HEK293T (cell line): Measurements from ENCODE around the gene SERAC1.

Experiments
- CTCF ChIA-PET: fragments of 350-600 bp; formaldehyde crosslinking; extraction: SDS; loops from one replicate; lab custom pipeline; 2021; ENCODE audit warnings: antibody characterized with exemption, inconsistent platforms; lab: Yijun Ruan, JAX
- POLR2A ChIA-PET: fragments of 350-600 bp; formaldehyde crosslinking; extraction: SDS; loops from one replicate; lab custom pipeline; 2020; ENCODE audit warnings: antibody characterized with exemption, inconsistent platforms; lab: Yijun Ruan, JAX
- DNase-seq: peaks from one replicate; pipeline ENCODE4 v3.0.0; 2012; ENCODE audit warnings: mixed read lengths; ENCODE audit errors: extremely low spot score
- ARNT ChIP-seq: fragments of 450-650 bp; IDR thresholded peaks from 2 replicates; pipeline ENCODE4 v1.6.1; 2017; ENCODE audit warnings: mild to moderate bottlenecking
- BHLHE40 ChIP-seq: fragments of 450-650 bp; IDR thresholded peaks from 2 replicates; pipeline ENCODE4 v1.6.1; 2016; ENCODE audit warnings: mild to moderate bottlenecking, moderate library complexity, borderline replicate concordance
- CTBP1 ChIP-seq: fragments of 450-650 bp; IDR thresholded peaks from 2 replicates; pipeline ENCODE4 v1.6.1; 2016; ENCODE audit warnings: borderline replicate concordance
- ELF4 ChIP-seq: fragments of 450-650 bp; IDR thresholded peaks from 2 replicates; pipeline ENCODE4 v1.6.1; 2017; ENCODE audit warnings: antibody characterized with exemption
- FOXA1 ChIP-seq: fragments of 450-650 bp; IDR thresholded peaks from 2 replicates; pipeline ENCODE4 v1.6.1; 2016; ENCODE audit warnings: mild to moderate bottlenecking
- FOXK2 ChIP-seq: fragments of 450-650 bp; IDR thresholded peaks from 2 replicates; pipeline ENCODE4 v1.6.1; 2016; ENCODE audit warnings: mild to moderate bottlenecking
- FOXM1 ChIP-seq: fragments of 450-650 bp; IDR thresholded peaks from 2 replicates; pipeline ENCODE4 v1.6.1; 2017; ENCODE audit warnings: mild to moderate bottlenecking, borderline replicate concordance
- HDGF ChIP-seq: fragments of 450-650 bp; IDR thresholded peaks from 2 replicates; pipeline ENCODE4 v1.6.1; 2017; ENCODE audit warnings: antibody characterized with exemption, borderline replicate concordance
- L3MBTL2 ChIP-seq: fragments of 450-650 bp; conservative IDR thresholded peaks from 2 replicates; pipeline ENCODE4 v1.6.1; 2016; ENCODE audit warnings: mild to moderate bottlenecking
- LEF1 ChIP-seq: fragments of 450-650 bp; IDR thresholded peaks from 2 replicates; pipeline ENCODE4 v1.6.1; 2017; ENCODE audit warnings: mild to moderate bottlenecking, borderline replicate concordance
- NFRKB ChIP-seq: fragments of 450-650 bp; IDR thresholded peaks from 2 replicates; pipeline ENCODE4 v1.6.1; 2016; ENCODE audit warnings: mild to moderate bottlenecking, moderate library complexity
- SP1 ChIP-seq: fragments of 450-650 bp; IDR thresholded peaks from 2 replicates; pipeline ENCODE4 v1.6.1; 2017
- SUZ12 ChIP-seq: fragments of 450-650 bp; IDR thresholded peaks from 2 replicates; pipeline ENCODE4 v1.6.1; 2016; ENCODE audit warnings: mild to moderate bottlenecking
- TARDBP ChIP-seq: fragments of 450-650 bp; IDR thresholded peaks from 2 replicates; pipeline ENCODE4 v1.6.1; 2016
- ZNF384 ChIP-seq: fragments of 450-650 bp; IDR thresholded peaks from 2 replicates; pipeline ENCODE4 v1.6.1; 2016
- TF ChIP-seq, protein P1 (sequence below): fragments of 450-650 bp; IDR thresholded peaks from 2 replicates; pipeline ENCODE4 v1.6.1; 2016

SERAC1 gene

GRCh38 chr6:158077676-158078075 lies 90.4 kb downstream of the SERAC1 start:
- POLR2A ChIA-PET = no interaction called here
- TF ChIP-seq L3MBTL2 (no peak), SUZ12 (no peak), ARNT (no peak), ELF4 (no peak), FOXM1 (no peak), FOXA1 (no peak), TARDBP (no peak), HDGF (no peak), FOXK2 (no peak)
- TF ChIP-seq, protein P1, sequence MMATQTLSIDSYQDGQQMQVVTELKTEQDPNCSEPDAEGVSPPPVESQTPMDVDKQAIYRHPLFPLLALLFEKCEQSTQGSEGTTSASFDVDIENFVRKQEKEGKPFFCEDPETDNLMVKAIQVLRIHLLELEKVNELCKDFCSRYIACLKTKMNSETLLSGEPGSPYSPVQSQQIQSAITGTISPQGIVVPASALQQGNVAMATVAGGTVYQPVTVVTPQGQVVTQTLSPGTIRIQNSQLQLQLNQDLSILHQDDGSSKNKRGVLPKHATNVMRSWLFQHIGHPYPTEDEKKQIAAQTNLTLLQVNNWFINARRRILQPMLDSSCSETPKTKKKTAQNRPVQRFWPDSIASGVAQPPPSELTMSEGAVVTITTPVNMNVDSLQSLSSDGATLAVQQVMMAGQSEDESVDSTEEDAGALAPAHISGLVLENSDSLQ = no peak
- DNase-seq = no peak
- CTCF ChIA-PET = interaction anchor here (0.6 kb wide), 1 partner anchor 103 kb away, joined by 4 read pairs; no protein-coding TSS in a partner anchor

DNA sequence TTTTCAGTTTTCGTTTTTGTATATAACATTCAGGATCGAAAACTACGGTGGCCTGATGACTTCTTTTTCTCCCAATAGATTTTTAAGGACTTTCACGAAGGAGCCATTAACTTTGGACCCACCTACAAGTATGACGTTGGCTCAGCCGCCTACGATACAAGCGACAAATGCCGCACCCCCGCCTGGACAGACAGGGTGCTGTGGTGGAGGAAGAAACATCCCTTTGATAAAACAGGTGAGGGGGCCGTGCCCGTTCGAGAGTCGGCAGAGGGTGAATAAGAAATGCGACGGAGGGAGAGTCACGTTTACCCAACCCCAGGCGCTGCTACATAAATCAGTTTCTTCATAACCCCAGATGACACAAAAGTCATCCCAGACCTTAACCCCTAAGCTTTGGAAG lies 91.5 kb downstream of the SERAC1 start:
- ChIA-PET CTCF (no interaction called here), POLR2A (no interaction called here)
- TF ChIP-seq ZNF384 = no peak
- TF ChIP-seq FOXM1 = no peak
- no peak for TF ChIP-seq NFRKB
- no peak for TF ChIP-seq SUZ12
- no peak for TF ChIP-seq LEF1
- TF ChIP-seq ARNT = no peak
- no peak for TF ChIP-seq L3MBTL2
- no peak for TF ChIP-seq ELF4
- TF ChIP-seq, protein P1 = no peak
- TF ChIP-seq SP1 = no peak
- no peak for TF ChIP-seq BHLHE40
- no peak for TF ChIP-seq HDGF
- no peak for TF ChIP-seq CTBP1
- no peak for TF ChIP-seq FOXA1
- TF ChIP-seq FOXK2 = no peak
- no peak for TF ChIP-seq TARDBP
- DNase-seq = no peak

DNA sequence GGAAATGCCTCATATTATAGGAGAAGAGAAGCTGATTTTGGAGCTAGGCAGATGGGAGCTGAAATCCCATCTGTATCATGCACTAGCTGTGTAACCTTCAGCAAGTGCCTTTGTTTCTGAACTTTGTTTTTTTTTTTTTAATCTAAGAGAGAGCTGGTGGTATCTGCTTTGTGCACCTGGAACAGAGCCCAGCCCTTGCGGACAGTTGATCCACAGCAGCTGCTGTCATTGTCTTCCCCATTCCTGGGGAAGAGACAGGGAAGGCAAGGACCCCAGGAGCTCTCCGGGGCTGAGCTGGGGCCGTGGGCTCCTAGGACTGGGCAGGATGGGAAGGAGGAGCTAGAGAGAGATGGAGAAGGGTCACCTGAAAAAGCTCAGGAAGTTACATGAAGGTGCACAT lies 94.3 kb downstream of the SERAC1 start:
- TF ChIP-seq HDGF = no peak
- no peak for TF ChIP-seq BHLHE40
- no peak for TF ChIP-seq SUZ12
- no peak for TF ChIP-seq ZNF384
- TF ChIP-seq FOXA1 = no peak
- TF ChIP-seq ELF4 = no peak
- TF ChIP-seq, protein P1 = no peak
- no peak for TF ChIP-seq FOXM1
- no peak for TF ChIP-seq CTBP1
- no peak for TF ChIP-seq FOXK2
- no peak for TF ChIP-seq NFRKB
- TF ChIP-seq LEF1 = no peak
- TF ChIP-seq TARDBP = no peak
- TF ChIP-seq ARNT = no peak
- TF ChIP-seq SP1 = no peak
- ChIA-PET POLR2A (no interaction called here), CTCF (interaction anchor here (1.8 kb wide), 1 partner anchor 33 kb away, joined by 6 read pairs; no protein-coding TSS in a partner anchor)
- no peak for DNase-seq

- TF ChIP-seq L3MBTL2 (no peak), HDGF (no peak), LEF1 (no peak), TARDBP (no peak), FOXK2 (no peak), ELF4 (no peak), BHLHE40 (no peak), SP1 (no peak), FOXA1 (no peak), CTBP1 (no peak), ZNF384 (no peak), ARNT (no peak), NFRKB (no peak)
- TF ChIP-seq, protein P1 = no peak
- POLR2A ChIA-PET = no interaction called here
- CTCF ChIA-PET = interaction anchor here (0.6 to 1.8 kb wide), 12 partner anchors 8 to 728 kb away, joined by 3 to 7 read pairs (median 4); no protein-coding TSS in a partner anchor
- DNase-seq = peak; percentile 85
Measured at GRCh38 chr6:158072083-158072721, 95.9 kb downstream of the SERAC1 start.

DNA sequence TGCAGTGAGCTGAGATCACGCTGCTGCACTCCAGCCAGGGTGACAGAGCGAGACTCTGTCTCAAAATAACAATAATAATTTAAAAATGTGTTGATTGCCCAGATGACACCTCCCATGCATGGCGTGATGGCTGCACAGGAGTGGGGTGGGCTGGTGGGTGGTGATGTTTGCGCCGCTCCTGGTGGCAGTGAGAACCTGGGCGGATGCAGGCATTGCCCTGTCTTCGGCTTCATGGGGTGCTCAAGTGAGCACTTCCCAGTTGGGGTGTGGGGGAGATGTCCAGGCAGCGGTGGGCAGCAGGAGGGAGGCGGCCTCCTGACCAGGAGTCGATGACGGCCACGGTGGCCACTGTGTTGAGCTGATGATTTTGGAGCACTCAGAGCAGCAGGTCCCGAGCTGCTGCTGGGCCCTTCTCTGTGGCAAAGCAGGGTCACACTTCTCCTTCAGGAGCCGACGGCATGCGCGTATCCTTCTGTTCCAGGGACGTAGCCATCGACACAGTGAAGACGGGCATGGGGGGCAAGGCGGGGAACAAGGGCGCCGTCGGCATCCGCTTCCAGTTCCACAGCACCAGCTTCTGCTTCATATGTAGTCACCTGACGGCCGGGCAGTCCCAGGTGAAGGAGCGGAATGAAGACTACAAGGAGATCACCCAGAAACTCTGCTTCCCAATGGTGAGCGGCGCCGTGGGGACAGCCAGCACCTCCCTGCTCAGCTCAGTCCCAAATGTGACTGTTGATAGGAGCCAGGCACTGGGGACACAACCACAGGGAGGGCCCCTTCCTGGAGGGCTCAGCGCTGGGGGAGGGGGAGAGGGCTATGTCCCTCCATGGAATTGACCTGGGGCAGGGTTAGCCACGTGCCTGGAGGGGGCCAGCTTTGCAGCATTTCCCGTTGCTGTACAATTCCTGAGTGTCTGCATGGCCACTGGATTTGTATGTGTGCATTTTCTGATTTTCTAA lies 96.7 kb downstream of the SERAC1 start:
- no peak for TF ChIP-seq CTBP1
- no peak for TF ChIP-seq FOXA1
- no peak for TF ChIP-seq LEF1
- no peak for TF ChIP-seq FOXK2
- ChIA-PET CTCF (interaction anchor here (1.1 to 1.3 kb wide), 4 partner anchors 31 to 198 kb away, joined by 3 to 7 read pairs (median 5); no protein-coding TSS in a partner anchor), POLR2A (no interaction called here)
- DNase-seq = no peak
